HCT116 (cell line): ENCODE data around the gene PRDM8.

Source experiments
- CEBPB ChIP-seq: IDR thresholded peaks from 2 replicates; pipeline ENCODE4 v1.6.1; 2012; ENCODE audit warnings: low read depth
- CTCF ChIP-seq, 3 experiments: fragments of 200-600 bp in 1 of 3; sonication (generic) in 1 of 3; IDR thresholded peaks in 2 of 3; conservative IDR thresholded peaks in 1 of 3; 2 replicates each; pipeline ENCODE4 v1.5.1; 2012 to 2017; ENCODE audit warnings: low read depth in 2 of 3, low read length in 2 of 3, antibody characterized with exemption in 1 of 3, borderline replicate concordance in 1 of 3, control low read depth in 1 of 3, mild to moderate bottlenecking in 1 of 3, mixed read lengths in 1 of 3, mixed run types in 1 of 3, moderate library complexity in 1 of 3; ENCODE audit not compliant: insufficient read depth in 1 of 3
- JUND ChIP-seq: IDR thresholded peaks from 2 replicates; pipeline ENCODE4 v1.6.1; 2012
- MAX ChIP-seq: IDR thresholded peaks from 2 replicates; pipeline ENCODE4 v1.6.1; 2012
- POLR2A ChIP-seq: IDR thresholded peaks from 2 replicates; pipeline ENCODE4 v1.7.0; 2011; ENCODE audit warnings: borderline replicate concordance; ENCODE audit not compliant: insufficient read depth, insufficient read length; ENCODE audit errors: extremely low read depth
- REST ChIP-seq: IDR thresholded peaks from 2 replicates; pipeline ENCODE4 v1.6.1; 2012; ENCODE audit warnings: low read depth
- SP1 ChIP-seq: IDR thresholded peaks from 2 replicates; pipeline ENCODE4 v1.6.1; 2012; ENCODE audit warnings: low read depth
- YY1 ChIP-seq: IDR thresholded peaks from 2 replicates; pipeline ENCODE4 v1.6.1; 2011; ENCODE audit warnings: low read length, low read depth, moderate library complexity, mild to moderate bottlenecking; ENCODE audit not compliant: insufficient replicate concordance; ENCODE audit errors: extremely low read depth
- TF ChIP-seq, protein P1 (sequence below): IDR thresholded peaks from 2 replicates; pipeline ENCODE4 v1.6.1; 2011; ENCODE audit warnings: mild to moderate bottlenecking, low read length, moderate library complexity; ENCODE audit not compliant: insufficient replicate concordance; ENCODE audit errors: extremely low read depth

GRCh38 chr4:80225595-80225994 is 28.3 kb downstream of the PRDM8 start:
- no peak for TF ChIP-seq CTCF (IDR thresholded peaks at IDR 0.05 in 2 of 3, conservative IDR thresholded peaks at IDR 0.05 in 1 of 3; ENCODE audit: borderline replicate concordance in 1 of 3, insufficient read depth in 1 of 3, low read depth in 2 of 3, low read length in 2 of 3)
- no peak for TF ChIP-seq CEBPB
- TF ChIP-seq POLR2A: no peak
- no peak for TF ChIP-seq MAX
- TF ChIP-seq YY1: no peak
- TF ChIP-seq, protein P1, sequence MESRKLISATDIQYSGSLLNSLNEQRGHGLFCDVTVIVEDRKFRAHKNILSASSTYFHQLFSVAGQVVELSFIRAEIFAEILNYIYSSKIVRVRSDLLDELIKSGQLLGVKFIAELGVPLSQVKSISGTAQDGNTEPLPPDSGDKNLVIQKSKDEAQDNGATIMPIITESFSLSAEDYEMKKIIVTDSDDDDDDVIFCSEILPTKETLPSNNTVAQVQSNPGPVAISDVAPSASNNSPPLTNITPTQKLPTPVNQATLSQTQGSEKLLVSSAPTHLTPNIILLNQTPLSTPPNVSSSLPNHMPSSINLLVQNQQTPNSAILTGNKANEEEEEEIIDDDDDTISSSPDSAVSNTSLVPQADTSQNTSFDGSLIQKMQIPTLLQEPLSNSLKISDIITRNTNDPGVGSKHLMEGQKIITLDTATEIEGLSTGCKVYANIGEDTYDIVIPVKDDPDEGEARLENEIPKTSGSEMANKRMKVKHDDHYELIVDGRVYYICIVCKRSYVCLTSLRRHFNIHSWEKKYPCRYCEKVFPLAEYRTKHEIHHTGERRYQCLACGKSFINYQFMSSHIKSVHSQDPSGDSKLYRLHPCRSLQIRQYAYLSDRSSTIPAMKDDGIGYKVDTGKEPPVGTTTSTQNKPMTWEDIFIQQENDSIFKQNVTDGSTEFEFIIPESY: no peak
- TF ChIP-seq JUND: no peak
- TF ChIP-seq REST: no peak
- no peak for TF ChIP-seq SP1
